DOHH2 (cell line): ENCODE data around the gene KNL1.
"Not testable (repeated sequence)": the region's sequence is repeated elsewhere in the genome, so short reads cannot be mapped to it uniquely, and the experiment has no call there.

Source experiments
- H3F3A ChIP-seq: fragments of 200-600 bp; sonication (generic), shearing (Covaris generic); 2 replicates; pipeline ENCODE4 v1.6.0; 2016; ENCODE audit warnings: antibody characterized with exemption, mild to moderate bottlenecking; ENCODE audit not compliant: control insufficient read depth, insufficient read depth
- H3K27ac ChIP-seq: fragments of 200-600 bp; sonication (generic); 2 replicates; pipeline ENCODE4 v1.5.1; 2014; ENCODE audit warnings: low read depth, mild to moderate bottlenecking, low read length, moderate library complexity
- H3K27me3 ChIP-seq: fragments of 200-600 bp; sonication (generic); 2 replicates; pipeline ENCODE4 v1.6.1; 2014; ENCODE audit warnings: mild to moderate bottlenecking, low read length, mixed read lengths; ENCODE audit not compliant: control insufficient read depth
- H3K36me3 ChIP-seq: fragments of 200-600 bp; sonication (generic); 2 replicates; pipeline ENCODE4 v1.6.1; 2014; ENCODE audit warnings: mild to moderate bottlenecking, low read length, moderate library complexity, mixed read lengths; ENCODE audit not compliant: control insufficient read depth
- H3K4me1 ChIP-seq: fragments of 200-600 bp; sonication (generic); 2 replicates; pipeline ENCODE4 v1.6.1; 2014; ENCODE audit warnings: mild to moderate bottlenecking, low read length, mixed read lengths; ENCODE audit not compliant: control insufficient read depth
- H3K4me2 ChIP-seq: fragments of 200-600 bp; sonication (generic); 2 replicates; pipeline ENCODE4 v1.6.0; 2014; ENCODE audit warnings: mild to moderate bottlenecking, low read length, moderate library complexity
- H3K4me3 ChIP-seq: fragments of 200-600 bp; sonication (generic); 2 replicates; pipeline ENCODE4 v1.5.1; 2014; ENCODE audit warnings: mild to moderate bottlenecking, low read length, mixed read lengths
- H3K79me2 ChIP-seq: fragments of 200-600 bp; sonication (generic); 2 replicates; pipeline ENCODE4 v1.6.1; 2014; ENCODE audit warnings: mild to moderate bottlenecking, low read length, mixed read lengths; ENCODE audit not compliant: control insufficient read depth
- H3K9me2 ChIP-seq: fragments of 200-600 bp; sonication (generic); replicated peaks from 2 replicates; pipeline ENCODE4 v1.6.1; 2014; ENCODE audit warnings: mild to moderate bottlenecking, low read length, mixed read lengths; ENCODE audit not compliant: control insufficient read depth
- H3K9me3 ChIP-seq: fragments of 200-600 bp; sonication (generic); 2 replicates; pipeline ENCODE4 v1.6.1; 2014; ENCODE audit warnings: antibody characterized with exemption, low read length, mixed read lengths; ENCODE audit not compliant: control insufficient read depth, insufficient read depth
- H4K20me1 ChIP-seq: fragments of 200-600 bp; sonication (generic); 2 replicates; pipeline ENCODE4 v1.6.0; 2014; ENCODE audit warnings: low read depth, mild to moderate bottlenecking, antibody characterized with exemption, low read length, moderate library complexity; ENCODE audit not compliant: control insufficient read depth, insufficient read depth
- EZH2phosphoT487 ChIP-seq: fragments of 200-600 bp; sonication (generic); IDR thresholded peaks from 2 replicates; pipeline ENCODE4 v1.6.1; 2017; ENCODE audit warnings: borderline replicate concordance, mild to moderate bottlenecking, antibody characterized with exemption, low read length, moderate library complexity, mixed read lengths
- TF ChIP-seq, protein P1 (sequence below): fragments of 200-600 bp; sonication (generic); IDR thresholded peaks from one replicate; pipeline ENCODE4 v1.5.1; 2014; ENCODE audit warnings: antibody characterized with exemption, mild to moderate bottlenecking, low read depth, low read length; ENCODE audit not compliant: poor library complexity, severe bottlenecking

The KNL1 gene

DNA sequence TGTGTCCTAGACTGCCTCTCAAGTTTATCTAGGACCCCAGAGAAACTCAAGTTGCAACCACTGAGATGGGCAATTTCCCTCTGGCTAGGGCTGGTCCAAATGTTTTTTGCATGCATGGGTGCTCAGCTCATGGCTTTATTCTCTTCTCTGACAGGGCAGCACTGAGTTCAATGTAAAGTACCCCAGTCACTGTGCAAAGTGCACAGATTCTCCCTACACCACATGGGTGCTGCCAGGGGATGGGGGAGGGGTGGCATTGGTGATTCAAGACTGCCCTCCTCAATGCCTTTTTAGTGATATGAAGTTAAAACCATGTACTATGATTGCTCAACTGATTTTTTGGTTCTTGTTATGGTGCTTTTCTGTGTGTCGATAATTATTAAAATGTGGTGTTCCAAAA, 86.1 kb downstream of the KNL1 start:
- TF ChIP-seq EZH2phosphoT487 = no peak
- TF ChIP-seq, protein P1, sequence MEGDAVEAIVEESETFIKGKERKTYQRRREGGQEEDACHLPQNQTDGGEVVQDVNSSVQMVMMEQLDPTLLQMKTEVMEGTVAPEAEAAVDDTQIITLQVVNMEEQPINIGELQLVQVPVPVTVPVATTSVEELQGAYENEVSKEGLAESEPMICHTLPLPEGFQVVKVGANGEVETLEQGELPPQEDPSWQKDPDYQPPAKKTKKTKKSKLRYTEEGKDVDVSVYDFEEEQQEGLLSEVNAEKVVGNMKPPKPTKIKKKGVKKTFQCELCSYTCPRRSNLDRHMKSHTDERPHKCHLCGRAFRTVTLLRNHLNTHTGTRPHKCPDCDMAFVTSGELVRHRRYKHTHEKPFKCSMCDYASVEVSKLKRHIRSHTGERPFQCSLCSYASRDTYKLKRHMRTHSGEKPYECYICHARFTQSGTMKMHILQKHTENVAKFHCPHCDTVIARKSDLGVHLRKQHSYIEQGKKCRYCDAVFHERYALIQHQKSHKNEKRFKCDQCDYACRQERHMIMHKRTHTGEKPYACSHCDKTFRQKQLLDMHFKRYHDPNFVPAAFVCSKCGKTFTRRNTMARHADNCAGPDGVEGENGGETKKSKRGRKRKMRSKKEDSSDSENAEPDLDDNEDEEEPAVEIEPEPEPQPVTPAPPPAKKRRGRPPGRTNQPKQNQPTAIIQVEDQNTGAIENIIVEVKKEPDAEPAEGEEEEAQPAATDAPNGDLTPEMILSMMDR = no peak
- no peaks in the 10 kb centered on the region for H4K20me1 ChIP-seq
- H3F3A ChIP-seq = peaks cover 7% of the 10 kb centered on the region
- H3K4me1 ChIP-seq = peaks cover 24% of the 10 kb centered on the region
- H3K9me2 ChIP-seq = no peaks in the 10 kb centered on the region
- H3K4me2 ChIP-seq = peak overlapping the region; percentile 49
- peak overlapping the region; percentile 81 for H3K27ac ChIP-seq
- no peaks in the 10 kb centered on the region for H3K27me3 ChIP-seq
- H3K9me3 ChIP-seq = no peaks in the 10 kb centered on the region
- no peaks in the 10 kb centered on the region for H3K79me2 ChIP-seq
- peaks cover 5% of the 10 kb centered on the region; the same call in 1 of the 2 replicates for H3K36me3 ChIP-seq
- H3K4me3 ChIP-seq = peak overlapping the region; percentile 22

DNA sequence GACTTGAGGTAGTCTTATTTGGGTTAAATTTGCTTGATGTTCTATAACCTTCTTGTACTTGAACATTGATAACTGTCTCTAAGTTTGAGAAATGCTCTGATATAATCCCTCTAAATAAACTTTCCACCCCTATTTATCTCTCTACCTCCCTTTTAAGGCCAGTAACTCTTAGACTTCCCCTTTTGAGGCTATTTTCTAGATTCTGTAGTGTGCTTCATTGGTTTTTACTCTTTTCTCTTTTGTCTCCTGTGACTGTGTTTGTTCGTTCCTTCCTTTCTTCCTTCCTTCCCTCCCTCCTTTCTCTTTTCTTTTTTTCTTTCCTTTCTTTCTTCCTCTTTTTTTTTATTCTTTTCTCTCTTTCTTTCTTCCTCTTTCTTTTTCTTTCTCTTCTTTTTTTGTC, 86.9 kb downstream of the KNL1 start:
- peaks cover 24% of the 10 kb centered on the region for H3K4me1 ChIP-seq
- H3K27ac ChIP-seq = peak overlapping the region; percentile 81
- not testable (repeated sequence) for H3F3A ChIP-seq, H3K36me3 ChIP-seq, H3K9me3 ChIP-seq, H3K27me3 ChIP-seq, H3K79me2 ChIP-seq, H3K9me2 ChIP-seq, H4K20me1 ChIP-seq
- H3K4me2 ChIP-seq = peak overlapping the region; percentile 49
- H3K4me3 ChIP-seq = peak overlapping the region; percentile 22

DNA sequence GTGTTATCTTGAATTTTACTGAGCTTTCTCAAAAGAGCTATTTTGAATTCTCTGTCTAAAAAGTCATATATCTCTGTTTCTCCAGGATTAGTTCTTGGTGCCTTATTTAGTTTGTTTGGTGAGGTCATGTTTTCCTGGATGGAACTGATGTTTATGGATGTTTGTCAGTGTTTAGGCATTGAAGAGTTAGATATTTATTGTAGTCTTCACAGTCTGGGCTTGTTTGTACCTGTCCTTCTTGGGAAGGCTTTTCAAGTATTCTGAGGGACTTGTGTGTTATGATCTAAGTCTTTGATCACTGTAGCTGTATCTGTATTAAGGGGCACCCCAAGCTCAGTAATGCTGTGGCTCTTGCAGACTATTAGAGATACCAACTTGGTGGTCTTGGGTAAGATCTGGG, 90.3 kb downstream of the KNL1 start:
- H3F3A ChIP-seq = peaks cover 7% of the 10 kb centered on the region
- no peaks in the 10 kb centered on the region for H3K9me2 ChIP-seq
- H3K9me3 ChIP-seq = no peaks in the 10 kb centered on the region
- H3K79me2 ChIP-seq = no peaks in the 10 kb centered on the region
- no peaks in the 10 kb centered on the region for H4K20me1 ChIP-seq
- peaks cover 17% of the 10 kb centered on the region for H3K4me1 ChIP-seq
- no peak overlapping the region for H3K4me2 ChIP-seq
- H3K27ac ChIP-seq = no peak overlapping the region
- no peak overlapping the region for H3K4me3 ChIP-seq
- TF ChIP-seq EZH2phosphoT487 = no peak
- TF ChIP-seq, protein P1 = no peak
- H3K27me3 ChIP-seq = no peaks in the 10 kb centered on the region
- H3K36me3 ChIP-seq = peaks cover 3% of the 10 kb centered on the region; the same call in 1 of the 2 replicates

DNA sequence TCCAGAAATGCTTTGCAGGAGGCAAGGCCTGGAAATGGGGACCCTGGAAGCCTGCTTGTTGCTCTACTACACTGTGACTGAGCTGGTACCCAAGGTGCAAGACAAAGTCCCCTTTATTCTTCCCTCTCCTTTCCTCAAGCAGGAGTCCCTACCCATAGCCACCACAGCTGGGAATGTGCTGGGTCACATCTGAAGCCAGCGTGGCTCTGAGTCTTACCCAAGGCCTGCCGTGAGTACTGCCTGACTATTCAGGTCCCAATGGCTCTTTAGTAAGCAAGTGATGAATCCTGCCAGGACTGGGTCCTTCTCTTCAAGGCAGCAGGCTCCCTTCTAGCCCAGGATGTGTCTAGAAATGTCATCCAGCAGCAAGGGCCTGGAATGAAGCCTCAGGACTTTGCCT, 91.3 kb downstream of the KNL1 start:
- no peak overlapping the region for H3K4me3 ChIP-seq
- no peaks in the 10 kb centered on the region for H3K27me3 ChIP-seq
- H3K79me2 ChIP-seq = no peaks in the 10 kb centered on the region
- no peaks in the 10 kb centered on the region for H3K9me3 ChIP-seq
- no peaks in the 10 kb centered on the region for H4K20me1 ChIP-seq
- peaks cover 3% of the 10 kb centered on the region; the same call in 1 of the 2 replicates for H3K36me3 ChIP-seq
- peaks cover 8% of the 10 kb centered on the region for H3K4me1 ChIP-seq
- H3K4me2 ChIP-seq = no peak overlapping the region
- no peak overlapping the region for H3K27ac ChIP-seq
- TF ChIP-seq EZH2phosphoT487 = no peak
- TF ChIP-seq, protein P1 = no peak
- no peaks in the 10 kb centered on the region for H3K9me2 ChIP-seq
- H3F3A ChIP-seq = peaks cover 5% of the 10 kb centered on the region
